Measurements from ENCODE around the gene SMARCC1. TPM values are rescaled to one million over a fixed set of nuclear protein-coding genes. Genes with fewer than 3 reads are reported as not detected.

SMARCC1 gene
- total RNA-seq, 1 experiment from 2014 or later, result 168 TPM

GRCh38 chr3:47579875-47580274, 201.8 kb downstream of the SMARCC1 start:
- Histone ChIP-seq H3K9me3 (ENCODE audit: control insufficient read depth in 1 of 2, insufficient read depth in 1 of 2, low read depth in 1 of 2, low read length in 2 of 2) (no peaks in the 10 kb centered on the region), H3K9ac (ENCODE audit: low read length) (no peak overlapping the region), H3K27ac (ENCODE audit: low read depth, low read length) (no peak overlapping the region), H3K9me2 (ENCODE audit: insufficient read depth) (no peaks in the 10 kb centered on the region), H3K4me3 (replicated peaks in 1 of 2; ENCODE audit: low read depth in 1 of 2, low read length in 2 of 2) (no peak overlapping the region), H3K36me3 (ENCODE audit: control insufficient read depth in 1 of 2, insufficient read depth in 2 of 2, low read length in 2 of 2) (no peaks in the 10 kb centered on the region), H2AFZ (ENCODE audit: low read depth, low read length, poor library complexity, severe bottlenecking) (no peak overlapping the region), H4K20me1 (ENCODE audit: insufficient read depth) (no peaks in the 10 kb centered on the region), H3K79me2 (ENCODE audit: insufficient read depth, low read length) (no peaks in the 10 kb centered on the region), H3K4me2 (ENCODE audit: low read length) (no peak overlapping the region), H3K4me1 (ENCODE audit: control insufficient read depth in 1 of 2, insufficient read depth in 2 of 2, low read length in 2 of 2) (peaks cover 0 to 9% of the 10 kb centered on the region in 2 experiments; a peak in 3 of 4 replicates), H3K27me3 (ENCODE audit: insufficient read depth, low read length) (no peaks in the 10 kb centered on the region)
- POLR2A ChIA-PET, result no interaction called here
- DNase-seq (ENCODE audit: low read depth, low spot score), result no peak
- ATAC-seq, result no peak
- TF ChIP-seq EZH2 (IDR thresholded peaks at IDR 0.05) (no peak), EGR1 (IDR thresholded peaks at IDR 0.05; ENCODE audit: low read depth) (no peak), ZNF274 (IDR thresholded peaks at IDR 0.05; ENCODE audit: low read depth, low read length) (no peak), SP1 (IDR thresholded peaks at IDR 0.05; ENCODE audit: low read depth) (no peak), CTCF (IDR thresholded peaks at IDR 0.05 in 2 of 3, conservative IDR thresholded peaks at IDR 0.05 in 1 of 3; ENCODE audit: borderline replicate concordance in 1 of 3, insufficient read depth in 1 of 3, low read depth in 2 of 3, low read length in 2 of 3) (no peak), FOSL1 (IDR thresholded peaks at IDR 0.05; ENCODE audit: low read depth) (no peak), YY1 (IDR thresholded peaks at IDR 0.05; ENCODE audit: extremely low read depth, insufficient replicate concordance, low read depth, low read length) (no peak), REST (IDR thresholded peaks at IDR 0.05; ENCODE audit: low read depth) (no peak), JUND (IDR thresholded peaks at IDR 0.05) (no peak), ZFX (IDR thresholded peaks at IDR 0.05) (no peak), ZBTB33 (IDR thresholded peaks at IDR 0.05; ENCODE audit: extremely low read depth, insufficient replicate concordance, low read length) (no peak), POLR2A (IDR thresholded peaks at IDR 0.05; ENCODE audit: borderline replicate concordance, extremely low read depth, insufficient read depth, insufficient read length) (no peak)
- RAD21 ChIA-PET (ENCODE audit: low non-redundant PET in 1 of 2, low total read pairs in 2 of 2, uncharacterized antibody in 2 of 2, unreplicated experiment in 2 of 2), result no interaction called here
- BruUV-seq (replicated peaks), result no TSS peak
- CTCF ChIA-PET, result no interaction called here
- intact Hi-C loops (cut with micrococcal nuclease), result no loop called here
